ENCODE data around the gene CEP68.
"Not testable (repeated sequence)": the region's sequence is repeated elsewhere in the genome, so short reads cannot be mapped to it uniquely, and the experiment has no call there.

CEP68 gene, protein sequence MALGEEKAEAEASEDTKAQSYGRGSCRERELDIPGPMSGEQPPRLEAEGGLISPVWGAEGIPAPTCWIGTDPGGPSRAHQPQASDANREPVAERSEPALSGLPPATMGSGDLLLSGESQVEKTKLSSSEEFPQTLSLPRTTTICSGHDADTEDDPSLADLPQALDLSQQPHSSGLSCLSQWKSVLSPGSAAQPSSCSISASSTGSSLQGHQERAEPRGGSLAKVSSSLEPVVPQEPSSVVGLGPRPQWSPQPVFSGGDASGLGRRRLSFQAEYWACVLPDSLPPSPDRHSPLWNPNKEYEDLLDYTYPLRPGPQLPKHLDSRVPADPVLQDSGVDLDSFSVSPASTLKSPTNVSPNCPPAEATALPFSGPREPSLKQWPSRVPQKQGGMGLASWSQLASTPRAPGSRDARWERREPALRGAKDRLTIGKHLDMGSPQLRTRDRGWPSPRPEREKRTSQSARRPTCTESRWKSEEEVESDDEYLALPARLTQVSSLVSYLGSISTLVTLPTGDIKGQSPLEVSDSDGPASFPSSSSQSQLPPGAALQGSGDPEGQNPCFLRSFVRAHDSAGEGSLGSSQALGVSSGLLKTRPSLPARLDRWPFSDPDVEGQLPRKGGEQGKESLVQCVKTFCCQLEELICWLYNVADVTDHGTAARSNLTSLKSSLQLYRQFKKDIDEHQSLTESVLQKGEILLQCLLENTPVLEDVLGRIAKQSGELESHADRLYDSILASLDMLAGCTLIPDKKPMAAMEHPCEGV

GRCh38 chr2:65056215-65057053 is at the start of gene CEP68:
TSS of gene CEP68 (plus strand) at chr2:65056416. CDS start at chr2:65069445, 13,029 bp downstream.
- peak; percentile 94 for DNase-seq

DNA sequence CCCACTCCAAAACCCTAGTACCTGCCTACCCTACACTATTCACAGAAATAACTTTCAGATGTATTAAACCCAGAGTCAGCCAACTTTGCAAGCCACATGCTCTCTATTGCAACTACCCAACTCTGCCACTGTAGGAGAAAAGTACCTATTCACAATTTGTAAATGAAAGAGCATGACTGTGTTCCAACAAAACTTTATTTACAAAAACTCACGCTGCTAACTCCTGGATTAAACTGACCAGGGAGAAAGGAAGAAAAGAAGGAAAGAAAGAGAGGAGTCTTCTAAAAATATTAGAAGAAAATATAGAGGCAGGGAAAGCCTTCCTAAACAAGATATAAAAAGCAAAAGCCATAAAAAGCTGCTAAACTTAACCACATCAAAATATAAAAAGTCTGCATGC is 42.4 kb upstream of the CEP68 start:
- DNase-seq, result no peak

GRCh38 chr2:65015731-65016130 is 40.5 kb upstream of the CEP68 start:
- no peak for DNase-seq

DNA sequence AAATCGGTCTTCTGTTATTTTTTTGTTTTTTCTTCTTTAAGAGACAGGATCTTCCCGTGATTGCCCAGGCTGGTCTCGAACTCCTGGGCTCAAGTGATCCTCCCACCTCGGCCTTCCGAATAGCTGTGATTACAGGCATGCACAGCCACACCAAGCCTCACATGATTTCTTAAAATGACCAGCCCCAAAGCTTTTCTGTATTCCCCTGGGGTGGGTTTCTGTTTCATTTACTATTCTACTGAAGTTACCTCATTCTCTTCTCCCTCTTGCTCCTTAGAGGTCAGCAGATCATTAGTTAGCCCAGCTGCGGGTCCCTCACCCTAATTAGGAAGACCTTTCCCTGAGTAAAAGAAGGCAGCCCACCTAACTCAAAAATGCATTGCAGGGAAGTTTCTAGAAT is 39.4 kb upstream of the CEP68 start:
- no peak for DNase-seq

DNA sequence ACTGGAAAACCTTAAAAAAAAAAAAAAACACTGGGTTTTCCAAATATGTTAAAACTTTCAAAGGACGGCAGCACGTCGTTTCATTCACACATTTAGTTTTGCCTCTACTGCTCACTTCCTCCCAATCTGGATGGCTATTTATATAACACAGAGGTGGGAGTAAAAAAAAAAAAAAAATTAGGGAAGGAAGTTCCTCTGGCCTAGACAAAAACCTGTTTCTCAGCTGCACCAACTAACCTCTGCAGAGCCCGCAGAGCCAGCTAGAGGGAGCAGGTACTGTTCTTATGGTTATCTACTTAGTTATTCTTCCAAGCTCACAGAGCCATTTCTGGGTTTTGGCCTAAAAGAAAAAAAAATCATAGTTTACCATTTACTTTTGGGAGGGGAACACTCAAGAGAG is 38.9 kb upstream of the CEP68 start:
- DNase-seq, result no peak

GRCh38 chr2:65018141-65018582 is 38.1 kb upstream of the CEP68 start:
- DNase-seq, result no peak

GRCh38 chr2:65019010-65019409 is 37.2 kb upstream of the CEP68 start:
- no peak for DNase-seq

GRCh38 chr2:65019675-65020195 is 36.5 kb upstream of the CEP68 start:
- DNase-seq, result no peak

DNA sequence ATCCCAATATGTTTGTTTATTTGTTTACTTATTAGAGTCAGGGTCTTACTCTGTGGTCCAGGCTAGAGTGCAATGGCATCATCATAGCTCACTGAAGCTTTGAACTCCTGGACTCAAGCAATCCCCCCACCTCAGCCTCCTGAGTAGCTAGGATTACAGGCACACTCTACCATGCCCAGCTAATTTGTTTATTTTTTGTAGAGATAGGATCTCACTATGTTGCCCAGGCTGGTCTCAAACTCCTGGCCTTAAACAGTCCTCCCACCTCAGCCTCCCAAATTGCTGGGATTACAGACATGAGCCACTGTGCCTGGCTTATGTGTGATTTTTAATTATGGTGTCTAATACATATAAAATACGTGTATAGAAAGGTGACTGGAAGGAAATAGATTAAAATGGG is 36.0 kb upstream of the CEP68 start:
- not testable (repeated sequence) for DNase-seq

DNA sequence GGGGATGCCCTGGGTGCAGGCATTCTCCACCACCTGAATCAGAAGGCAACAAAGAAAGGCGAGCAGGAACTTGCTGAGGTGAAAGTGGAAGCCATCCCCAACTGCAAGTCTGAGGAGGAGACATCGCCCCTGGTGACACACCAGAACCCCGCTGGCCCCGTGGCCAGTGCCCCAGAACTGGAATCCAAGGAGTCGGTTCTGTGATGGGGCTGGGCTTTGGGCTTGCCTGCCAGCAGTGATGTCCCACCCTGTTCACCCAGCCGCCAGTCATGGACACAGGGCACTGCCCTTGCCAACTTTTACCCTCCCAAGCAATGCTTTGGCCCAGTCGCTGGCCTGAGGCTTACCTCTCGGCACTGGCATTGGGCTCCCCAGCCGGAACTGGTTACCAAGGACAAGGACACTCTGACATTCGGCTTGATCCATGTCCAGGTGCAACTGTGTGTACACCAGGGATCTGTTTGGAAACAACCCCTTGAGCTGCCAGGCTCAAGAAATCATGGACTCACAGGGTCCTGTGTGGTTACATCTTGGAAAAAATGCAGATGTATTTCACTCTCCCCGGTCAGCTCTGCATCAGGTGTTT is 35.2 kb upstream of the CEP68 start:
- DNase-seq, result no peak

GRCh38 chr2:65021709-65022108 is 34.5 kb upstream of the CEP68 start:
- DNase-seq, result no peak

- DNase-seq, result no peak
Observed at GRCh38 chr2:65022189-65022588, 34.0 kb upstream of the CEP68 start.

- DNase-seq, result no peak
Observed at GRCh38 chr2:65023742-65024141, 32.5 kb upstream of the CEP68 start.

GRCh38 chr2:65024149-65024829 is 31.9 kb upstream of the CEP68 start:
- peak; percentile 70 for DNase-seq

DNA sequence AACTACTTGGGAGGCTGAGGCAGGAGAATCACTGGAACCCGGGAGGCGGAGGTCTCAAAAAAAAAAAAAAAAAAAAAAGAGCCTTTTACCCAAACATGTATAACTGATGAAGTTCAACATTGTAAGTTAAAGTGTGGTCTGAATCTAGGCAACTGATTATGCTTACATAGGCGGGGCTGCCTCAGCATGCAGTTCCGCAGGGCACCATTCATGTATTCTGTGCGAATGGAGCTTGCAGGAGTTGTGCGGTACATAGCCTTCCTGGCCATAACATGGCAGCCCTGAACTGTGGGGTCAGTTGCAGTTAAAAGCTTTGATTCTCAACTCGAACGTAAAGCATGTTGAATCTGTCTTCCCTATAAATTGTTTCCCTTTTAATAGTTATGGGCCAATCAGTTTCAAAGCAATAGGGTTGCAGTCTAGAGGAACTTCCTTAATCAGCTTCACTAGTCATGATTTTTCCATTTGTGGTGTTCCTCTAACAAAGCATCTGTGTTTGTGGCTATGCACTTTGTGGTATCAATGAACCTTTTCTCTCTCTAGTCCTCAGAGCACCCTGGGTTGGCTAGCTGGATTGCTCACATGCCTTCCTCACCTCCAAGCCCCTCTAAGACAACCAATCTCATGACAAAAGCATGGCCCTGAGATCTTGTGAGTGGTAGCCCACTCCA is 30.6 kb upstream of the CEP68 start:
- DNase-seq, result no peak

- DNase-seq, result no peak
Observed at GRCh38 chr2:65026154-65026553, 30.1 kb upstream of the CEP68 start.

DNA sequence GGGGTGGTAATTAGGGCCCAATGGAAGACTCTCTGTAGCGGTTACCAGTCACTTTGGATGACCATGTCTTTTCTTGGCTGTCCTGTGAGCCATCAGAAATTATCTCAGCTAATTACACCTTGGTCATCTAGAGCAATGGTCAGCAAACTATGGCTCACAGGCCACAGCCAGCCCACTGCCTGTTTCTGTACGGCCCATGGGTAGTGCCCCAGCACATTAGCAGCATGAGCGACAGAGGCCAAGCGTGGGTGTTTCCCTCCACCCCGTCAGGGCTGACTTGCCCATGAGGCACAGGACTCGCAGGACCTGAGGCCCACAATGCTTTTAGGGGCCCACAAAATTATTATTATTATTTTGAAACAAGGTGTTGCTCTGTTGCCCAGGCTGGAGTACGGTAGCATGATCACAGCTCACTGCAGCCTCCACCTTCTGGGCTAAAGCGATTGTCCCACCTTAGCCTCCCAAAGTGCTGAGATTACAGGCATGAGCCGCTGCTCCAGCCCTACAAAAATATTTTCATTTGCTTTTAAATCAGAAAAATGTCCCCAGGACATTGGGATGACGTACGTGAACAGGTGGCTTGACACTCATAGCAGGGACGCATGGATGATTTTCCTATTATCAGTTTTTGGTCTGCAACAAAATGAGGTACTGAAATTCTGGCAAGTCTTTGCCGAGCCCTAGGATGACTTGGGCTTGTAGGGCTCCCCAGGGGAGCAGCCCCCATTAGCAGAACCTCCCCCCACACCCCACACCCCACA is 29.3 kb upstream of the CEP68 start:
- no peak for DNase-seq

DNA sequence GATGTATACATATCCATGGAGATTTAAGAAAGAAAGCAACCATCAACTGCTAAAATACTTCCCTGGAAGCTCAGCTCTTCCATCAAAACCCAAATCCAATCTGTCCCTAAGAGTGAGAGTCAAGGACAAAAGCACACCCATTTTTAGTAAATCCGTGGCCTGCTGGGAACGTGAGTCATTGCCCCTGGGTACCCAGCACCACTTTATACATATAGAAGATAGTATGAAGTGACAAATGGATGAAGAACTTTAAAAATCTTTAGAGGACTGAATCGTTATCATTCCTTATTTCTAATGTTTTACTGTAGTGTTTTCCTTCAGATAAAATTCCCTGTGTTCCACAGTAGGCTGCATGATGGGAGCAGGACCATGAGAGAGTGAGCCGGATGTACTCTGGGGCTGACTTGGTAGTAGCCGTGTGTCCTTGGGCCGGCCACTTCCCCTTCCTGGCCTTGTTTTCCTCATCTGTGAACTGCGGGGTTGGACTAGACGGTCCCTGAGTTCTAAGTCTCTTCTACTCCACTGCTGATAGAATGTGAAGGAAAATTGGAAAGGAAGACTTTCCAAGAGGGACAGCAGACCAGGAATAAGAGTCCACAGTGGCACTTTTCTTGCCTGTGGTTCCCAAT is 28.5 kb upstream of the CEP68 start:
- DNase-seq, result no peak

DNA sequence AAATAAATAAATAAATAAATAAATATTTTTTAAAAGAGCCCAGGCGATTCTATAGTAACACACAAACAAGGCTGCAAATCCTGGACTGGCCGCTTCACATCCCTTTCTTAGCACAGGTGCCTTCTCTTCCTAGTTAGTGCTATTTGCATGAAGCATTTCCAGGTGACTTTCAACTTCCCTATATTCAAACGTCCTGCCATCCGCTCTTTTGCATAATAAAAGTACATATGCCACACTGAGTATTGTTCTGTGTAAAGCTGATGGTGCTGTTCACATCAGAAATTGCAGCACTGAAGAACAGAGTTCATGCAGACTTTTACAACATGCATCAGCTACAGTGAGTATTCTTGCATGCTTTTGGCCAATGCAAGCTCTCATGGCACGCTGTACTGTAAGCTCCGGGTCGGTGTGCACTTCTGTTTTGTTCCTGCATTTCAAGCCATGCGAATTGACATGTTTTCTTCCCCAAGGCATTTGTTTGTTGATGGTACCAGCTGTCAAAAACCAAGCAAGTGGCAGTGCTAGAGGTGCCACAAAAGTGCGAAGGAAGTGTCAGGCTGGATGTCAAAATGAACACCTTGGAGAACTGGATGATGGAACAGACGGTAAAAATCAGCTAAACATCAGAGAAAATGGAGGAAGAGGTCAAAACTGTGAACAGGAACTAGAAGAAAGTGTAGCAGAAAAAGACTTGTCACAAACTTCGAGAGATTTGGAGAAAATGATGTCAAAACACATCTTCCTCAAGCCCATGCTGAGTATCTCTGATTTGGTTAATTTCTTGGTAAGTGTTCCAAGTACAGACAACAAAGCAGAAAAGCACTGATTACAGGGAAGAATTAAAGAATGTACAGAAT is 25.5 kb upstream of the CEP68 start:
- no peak for DNase-seq
